PC-3 (cell line): ENCODE measurements around the gene KLK11. TPM values are rescaled to one million over a fixed set of nuclear protein-coding genes. Genes with fewer than 3 reads are reported as not detected.

ENCODE experiments used
- ATAC-seq: fragments of 200-7000 bp; cut with Tn5 transposase; 2 replicates; pipeline ENCODE4 v1.9.1; 2020; ENCODE audit warnings: mild to moderate bottlenecking, moderate library complexity
- BruUV-seq: library from RNA; stranded (reverse); fragments of 400-500 nt; replicated peaks from 2 replicates; lab custom pipeline; 2021; lab: Mats Ljungman, UMichigan
- CTCF ChIA-PET: fragments of 300-600 bp; sonication (Branson Sonifier 250); formaldehyde crosslinking; loops from one replicate; lab custom pipeline; 2022; ENCODE audit warnings: antibody characterized with exemption; lab: Charles Lee
- POLR2A ChIA-PET: fragments of 300-600 bp; sonication (Branson Sonifier 250); formaldehyde crosslinking; loops from one replicate; lab custom pipeline; 2022; ENCODE audit warnings: antibody characterized with exemption; ENCODE audit not compliant: unreplicated experiment; lab: Charles Lee
- DNase-seq: peaks from one replicate; pipeline ENCODE4 v3.0.0-alpha.2; 2015
- H2AFZ ChIP-seq: fragments of 300-600 bp; sonication (generic); 2 replicates; pipeline ENCODE4 v1.6.0; 2016; ENCODE audit warnings: antibody characterized with exemption, low read length
- H3F3A ChIP-seq: fragments of 300-600 bp; sonication (generic); one replicate; pipeline ENCODE4 v1.6.0; 2017; ENCODE audit warnings: antibody characterized with exemption, low read length, control low read depth, mild to moderate bottlenecking; ENCODE audit not compliant: unreplicated experiment
- H3K27ac ChIP-seq: fragments of 300-600 bp; sonication (generic); 2 replicates; pipeline ENCODE4 v1.5.1; 2016; ENCODE audit warnings: mild to moderate bottlenecking, low read length
- H3K27me3 ChIP-seq: fragments of 300-600 bp; sonication (generic); 2 replicates; pipeline ENCODE4 v1.6.1; 2016; ENCODE audit warnings: low read length, mixed read lengths
- H3K36me3 ChIP-seq: fragments of 300-600 bp; sonication (generic); 2 replicates; pipeline ENCODE4 v1.6.1; 2016; ENCODE audit warnings: low read depth, mixed run types, low read length, mixed read lengths
- H3K4me1 ChIP-seq: fragments of 300-600 bp; sonication (generic); 2 replicates; pipeline ENCODE4 v1.5.1; 2016; ENCODE audit warnings: low read length; ENCODE audit not compliant: insufficient read depth
- H3K4me2 ChIP-seq: fragments of 300-600 bp; sonication (generic); 2 replicates; pipeline ENCODE4 v1.6.0; 2016; ENCODE audit warnings: low read length
- H3K4me3 ChIP-seq: fragments of 300-600 bp; sonication (generic); 2 replicates; pipeline ENCODE4 v1.5.1; 2016; ENCODE audit warnings: mild to moderate bottlenecking, low read length, mixed read lengths
- H3K79me2 ChIP-seq: fragments of 300-600 bp; sonication (generic); 2 replicates; pipeline ENCODE4 v1.6.1; 2017; ENCODE audit warnings: low read length, mixed read lengths
- H3K9ac ChIP-seq: fragments of 300-600 bp; sonication (generic); 2 replicates; pipeline ENCODE4 v1.6.0; 2016; ENCODE audit warnings: mild to moderate bottlenecking, low read length
- H3K9me2 ChIP-seq: fragments of 300-600 bp; sonication (generic); replicated peaks from 2 replicates; pipeline ENCODE4 v1.6.1; 2016; ENCODE audit warnings: mixed run types, low read length, mixed read lengths
- H3K9me3 ChIP-seq: fragments of 300-600 bp; sonication (generic); 2 replicates; pipeline ENCODE4 v1.6.1; 2016; ENCODE audit warnings: low read length, mixed read lengths
- H4K20me1 ChIP-seq: fragments of 300-600 bp; sonication (generic); 2 replicates; pipeline ENCODE4 v1.6.1; 2016; ENCODE audit warnings: low read length, mixed read lengths
- CTCF ChIP-seq: fragments of 300-600 bp; sonication (generic); conservative IDR thresholded peaks from 2 replicates; pipeline ENCODE4 v1.5.1; 2017; ENCODE audit warnings: antibody characterized with exemption, low read depth, mild to moderate bottlenecking, low read length
- EZH2 ChIP-seq: fragments of 300-600 bp; sonication (generic); IDR thresholded peaks from one replicate; pipeline ENCODE4 v1.6.1; 2017; ENCODE audit warnings: antibody characterized with exemption, mild to moderate bottlenecking, low read length; ENCODE audit not compliant: unreplicated experiment
- EZH2phosphoT487 ChIP-seq: fragments of 300-600 bp; sonication (generic); IDR thresholded peaks from 2 replicates; pipeline ENCODE4 v1.6.1; 2018; ENCODE audit warnings: mild to moderate bottlenecking, antibody characterized with exemption, low read length, borderline replicate concordance
- intact Hi-C: fragments of 100-400 bp; cut with micrococcal nuclease; formaldehyde crosslinking; loops from 2 replicates; pipeline ENCODE4 v1.9.0; 2023
- total RNA-seq: library from RNA; depleted of rRNA; stranded (reverse); fragments of >200 nt; gene quantifications from 2 replicates; pipeline ENCODE4 v1.2.3, GENCODE V29; 2014

KLK11 gene
- total RNA-seq, 1 experiment from 2014 or later = not detected

GRCh38 chr19:51015691-51016267 lies 10.6 kb downstream of the KLK11 start:
- H3K4me3 ChIP-seq = no peak overlapping the region
- H3K4me1 ChIP-seq = peaks cover 19% of the 10 kb centered on the region; the same call in 1 of the 2 replicates
- no peak for TF ChIP-seq EZH2
- no peak for TF ChIP-seq EZH2phosphoT487
- no peak for TF ChIP-seq CTCF
- H3F3A ChIP-seq = no peaks in the 10 kb centered on the region
- no peaks in the 10 kb centered on the region for H3K27me3 ChIP-seq
- 0 out of 2 replicates have a peak, but pooled peaks cover 4% of the 10 kb centered on the region for H3K9me3 ChIP-seq
- no TSS peak for BruUV-seq
- DNase-seq = no peak
- H3K4me2 ChIP-seq = no peak overlapping the region
- H2AFZ ChIP-seq = no peak overlapping the region
- H3K36me3 ChIP-seq = no peaks in the 10 kb centered on the region
- intact Hi-C loops = loop anchor here (1.0 to 5.0 kb wide), 2 partner anchors 85 to 213 kb away; no protein-coding TSS in a partner anchor
- ATAC-seq = no peak
- ChIA-PET CTCF (interaction anchor here (1.3 kb wide), 1 partner anchor 94 kb away, joined by 15 read pairs; no protein-coding TSS in a partner anchor), POLR2A (no interaction called here)
- H3K27ac ChIP-seq = no peak overlapping the region
- H3K9me2 ChIP-seq = no peaks in the 10 kb centered on the region
- no peak overlapping the region for H3K9ac ChIP-seq
- H3K79me2 ChIP-seq = no peaks in the 10 kb centered on the region
- no peaks in the 10 kb centered on the region for H4K20me1 ChIP-seq

GRCh38 chr19:51014242-51014641 lies 12.2 kb downstream of the KLK11 start:
- ChIA-PET POLR2A (no interaction called here), CTCF (no interaction called here)
- Histone ChIP-seq H4K20me1 (no peaks in the 10 kb centered on the region), H3K27ac (no peak overlapping the region), H3K36me3 (no peaks in the 10 kb centered on the region), H3K4me2 (no peak overlapping the region), H3K9ac (no peak overlapping the region), H3K79me2 (no peaks in the 10 kb centered on the region), H3K27me3 (no peaks in the 10 kb centered on the region), H2AFZ (no peak overlapping the region), H3K9me3 (0 out of 2 replicates have a peak, but pooled peaks cover 4% of the 10 kb centered on the region), H3K4me1 (peaks cover 26% of the 10 kb centered on the region; the same call in 1 of the 2 replicates), H3F3A (no peaks in the 10 kb centered on the region), H3K4me3 (no peak overlapping the region), H3K9me2 (no peaks in the 10 kb centered on the region)
- no TSS peak for BruUV-seq
- no peak for TF ChIP-seq CTCF
- no peak for TF ChIP-seq EZH2
- no peak for ATAC-seq
- intact Hi-C loops = no loop called here
- no peak for DNase-seq

GRCh38 chr19:51012661-51013190 lies 13.7 kb downstream of the KLK11 start:
- H3K4me3 ChIP-seq = no peak overlapping the region
- no peaks in the 10 kb centered on the region for H3K36me3 ChIP-seq
- BruUV-seq = no TSS peak
- DNase-seq (peak; percentile 71), ATAC-seq (no peak)
- no peak overlapping the region for H3K4me2 ChIP-seq
- H2AFZ ChIP-seq = no peak overlapping the region
- POLR2A ChIA-PET = interaction anchor here (0.7 kb wide), 1 partner anchor 35 kb away, joined by 10 read pairs; no protein-coding TSS in a partner anchor
- no peaks in the 10 kb centered on the region for H3K9me2 ChIP-seq
- H3K79me2 ChIP-seq = no peaks in the 10 kb centered on the region
- 0 out of 2 replicates have a peak, but pooled peaks cover 4% of the 10 kb centered on the region for H3K9me3 ChIP-seq
- H3K27ac ChIP-seq = no peak overlapping the region
- H3F3A ChIP-seq = no peaks in the 10 kb centered on the region
- H3K27me3 ChIP-seq = no peaks in the 10 kb centered on the region
- H3K9ac ChIP-seq = no peak overlapping the region
- peaks cover 25% of the 10 kb centered on the region; the same call in 1 of the 2 replicates for H3K4me1 ChIP-seq
- intact Hi-C loops = no loop called here
- H4K20me1 ChIP-seq = no peaks in the 10 kb centered on the region
- CTCF ChIA-PET = interaction anchor here (0.6 kb wide), 1 partner anchor 60 kb away, joined by 3 read pairs; the partner anchor contains the start of gene KLK5
- no peak for TF ChIP-seq EZH2
- TF ChIP-seq CTCF = no peak
- TF ChIP-seq EZH2phosphoT487 = no peak
